GM12873 (cell line): Measurements from ENCODE around the gene THSD4.

Experiments
- CTCF ChIP-seq: IDR thresholded peaks from 2 replicates; pipeline ENCODE4 v1.5.1; 2012; ENCODE audit warnings: low read depth, mild to moderate bottlenecking, moderate library complexity, low read length, control low read depth; ENCODE audit not compliant: insufficient read depth; ENCODE audit errors: missing control alignments

Gene THSD4

GRCh38 chr15:71187078-71187477 lies 71.8 kb downstream of the THSD4 start:
- TF ChIP-seq CTCF: no peak

- no peak for TF ChIP-seq CTCF
These were observed 72.3 kb downstream of the THSD4 start for GRCh38 chr15:71187526-71187925.

GRCh38 chr15:71189718-71190117 lies 74.4 kb downstream of the THSD4 start:
- TF ChIP-seq CTCF: no peak

- no peak for TF ChIP-seq CTCF
These were observed 76.0 kb downstream of the THSD4 start for GRCh38 chr15:71191296-71191695.

GRCh38 chr15:71192816-71193215 lies 77.5 kb downstream of the THSD4 start:
- no peak for TF ChIP-seq CTCF

- TF ChIP-seq CTCF: no peak
These were observed 79.0 kb downstream of the THSD4 start for GRCh38 chr15:71194286-71194685.

- no peak for TF ChIP-seq CTCF
These were observed 80.0 kb downstream of the THSD4 start for GRCh38 chr15:71195242-71195641.
